HG02943 (cell line): ENCODE measurements around the gene AKT1.
"Not testable (repeated sequence)": the region's sequence is repeated elsewhere in the genome, so short reads cannot be mapped to it uniquely, and the experiment has no call there.

Experiments
- ATAC-seq: cut with Tn5 transposase; IDR thresholded peaks from one replicate; pipeline ENCODE4 v1.9.1; 2021; ENCODE audit warnings: mild to moderate bottlenecking, low read depth, moderate library complexity; ENCODE audit not compliant: unreplicated experiment

AKT1 gene

GRCh38 chr14:104756477-104757237 lies 38.9 kb downstream of the AKT1 start:
- ATAC-seq: no peak

- no peak for ATAC-seq
These were observed 39.9 kb downstream of the AKT1 start for GRCh38 chr14:104755621-104756020.

- no peak for ATAC-seq
These were observed 41.2 kb downstream of the AKT1 start for GRCh38 chr14:104754213-104754851.

GRCh38 chr14:104753528-104754212 lies 41.9 kb downstream of the AKT1 start:
- no peak for ATAC-seq

GRCh38 chr14:104752735-104753527 lies 42.6 kb downstream of the AKT1 start, which contains the start of gene SIVA1:
SIVA1 (plus strand) TSS chr14:104753147; CDS start chr14:104753202, 55 bp downstream.
- peak; percentile 87 for ATAC-seq

GRCh38 chr14:104752423-104752734 lies 43.2 kb downstream of the AKT1 start:
- ATAC-seq: peak; percentile 83

GRCh38 chr14:104751539-104752422 lies 43.8 kb downstream of the AKT1 start:
- ATAC-seq: no peak

- not testable (repeated sequence) for ATAC-seq
These were observed 44.8 kb downstream of the AKT1 start for GRCh38 chr14:104750753-104751057.

GRCh38 chr14:104750056-104750752 lies 45.3 kb downstream of the AKT1 start:
- ATAC-seq: no peak

GRCh38 chr14:104749111-104749649 lies 46.4 kb downstream of the AKT1 start:
- no peak for ATAC-seq

- no peak for ATAC-seq
These were observed 47.7 kb downstream of the AKT1 start for GRCh38 chr14:104747876-104748275.

GRCh38 chr14:104746934-104747481 lies 48.5 kb downstream of the AKT1 start:
- ATAC-seq: no peak

- no peak for ATAC-seq
These were observed 49.4 kb downstream of the AKT1 start for GRCh38 chr14:104746071-104746545.

GRCh38 chr14:104745431-104745830 lies 50.1 kb downstream of the AKT1 start:
- ATAC-seq: no peak

GRCh38 chr14:104744484-104744883 lies 51.1 kb downstream of the AKT1 start:
- ATAC-seq: no peak

- ATAC-seq: no peak
These were observed 51.8 kb downstream of the AKT1 start for GRCh38 chr14:104743461-104744380.

GRCh38 chr14:104742586-104743455 lies 52.7 kb downstream of the AKT1 start:
- no peak for ATAC-seq
